OCI-M2 (cell line): Measurements from ENCODE around the gene CADPS2.

Source experiments
- DNase-seq: peaks from one replicate; lab custom pipeline; 2025; ENCODE audit not compliant: unreplicated experiment; lab: John Stamatoyannopoulos, UW

The CADPS2 gene

DNA sequence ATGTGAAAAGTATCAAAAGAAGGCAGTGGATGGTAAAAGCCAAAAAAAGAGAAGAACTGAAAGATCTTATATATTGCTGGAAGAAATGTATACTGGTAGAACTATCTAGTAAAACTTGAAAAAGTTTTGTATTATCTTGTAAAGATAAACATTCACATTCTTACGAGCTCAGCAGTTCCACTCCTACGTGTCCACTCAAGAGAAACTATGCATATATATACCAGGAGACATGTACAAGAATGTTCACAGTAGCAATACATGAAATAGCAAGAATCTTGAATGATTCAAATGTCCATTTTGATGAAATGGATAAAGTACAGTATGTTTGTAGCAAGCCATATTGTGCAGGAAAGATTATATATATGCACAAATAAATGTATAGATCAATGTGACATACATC is 342.4 kb downstream of the CADPS2 start:
- DNase-seq: no peak

DNA sequence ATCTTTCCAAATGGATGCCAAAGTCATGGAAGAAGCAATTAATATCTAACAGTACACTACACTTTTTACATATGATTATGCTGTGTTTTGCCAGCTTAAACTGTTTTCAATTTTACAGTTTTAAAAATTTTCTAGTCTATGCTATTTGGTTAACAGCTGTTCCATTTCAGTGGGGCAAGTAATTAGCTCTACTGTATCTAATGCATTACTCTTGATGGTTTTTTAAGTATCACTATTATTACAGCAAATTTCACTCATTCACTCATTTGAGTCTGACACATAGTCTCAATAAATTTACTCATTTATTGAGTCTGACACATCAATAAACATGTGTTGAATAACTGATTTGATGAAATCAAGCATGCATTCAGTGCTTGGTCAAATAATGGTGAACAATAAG is 343.1 kb downstream of the CADPS2 start:
- DNase-seq: no peak

DNA sequence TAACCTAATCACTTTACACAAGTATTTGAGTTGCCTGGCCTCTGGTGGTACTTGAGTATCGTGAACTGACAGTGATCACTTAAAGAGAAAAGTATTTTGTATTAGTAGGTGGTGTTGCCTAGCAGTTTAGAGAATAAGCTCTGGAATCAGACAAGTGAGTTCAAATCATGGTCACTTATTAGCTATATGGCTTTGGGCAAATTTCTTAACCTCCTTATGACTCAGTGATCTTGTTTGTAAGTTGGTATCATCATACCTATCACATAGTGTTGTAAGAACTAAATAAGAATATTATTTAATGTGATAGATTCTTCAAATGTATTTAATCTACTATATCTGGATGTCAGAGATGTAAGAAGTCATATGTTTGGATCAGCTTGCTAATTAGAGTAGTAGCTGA is 351.2 kb downstream of the CADPS2 start:
- DNase-seq: no peak

- no peak for DNase-seq
Observed at GRCh38 chr7:122532406-122533269, 353.6 kb downstream of the CADPS2 start.

GRCh38 chr7:122528879-122529481 is 357.3 kb downstream of the CADPS2 start:
- DNase-seq: peak; percentile 35

GRCh38 chr7:122525355-122525754 is 360.9 kb downstream of the CADPS2 start:
- DNase-seq: no peak

DNA sequence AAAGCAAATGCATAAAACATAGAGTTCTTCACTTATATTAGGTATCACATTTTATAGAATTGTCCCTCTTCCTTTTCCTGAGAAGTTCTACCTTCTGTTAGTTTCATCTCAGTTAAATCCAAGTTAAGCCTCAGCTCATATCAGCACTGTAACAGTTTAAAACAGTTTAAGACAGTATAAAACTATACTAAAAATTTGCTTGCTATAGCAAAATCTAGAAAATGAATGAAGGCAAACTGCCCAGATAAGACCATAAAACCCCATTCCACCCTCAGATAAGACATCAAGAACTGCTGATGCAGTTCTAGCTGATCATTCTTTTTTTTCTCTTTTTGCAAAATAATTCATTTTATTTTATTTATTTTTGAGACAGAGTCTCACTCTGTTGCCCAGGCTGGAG is 364.5 kb downstream of the CADPS2 start:
- DNase-seq: no peak

- no peak for DNase-seq
Observed at GRCh38 chr7:122520971-122521555, 365.2 kb downstream of the CADPS2 start.

DNA sequence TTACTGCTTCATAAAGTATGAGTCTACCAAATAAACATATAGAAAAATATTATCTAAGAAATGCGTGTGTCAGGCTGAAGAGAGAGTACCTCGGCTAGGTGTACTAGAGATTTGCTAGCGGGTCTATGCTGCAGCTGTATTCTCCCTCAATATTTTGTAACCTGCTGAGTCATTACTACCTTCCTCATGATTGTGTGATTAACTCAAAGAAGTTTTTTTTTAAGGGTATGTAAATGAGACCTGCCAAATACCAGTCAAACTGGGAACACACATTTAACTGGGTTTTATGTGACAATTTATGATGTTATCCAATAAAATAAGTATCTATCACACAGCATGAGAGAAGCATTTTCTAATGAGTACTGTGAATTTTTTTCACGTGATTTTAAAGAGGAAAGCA is 367.8 kb downstream of the CADPS2 start:
- no peak for DNase-seq

- DNase-seq: no peak
Observed at GRCh38 chr7:122517576-122517975, 368.7 kb downstream of the CADPS2 start.

DNA sequence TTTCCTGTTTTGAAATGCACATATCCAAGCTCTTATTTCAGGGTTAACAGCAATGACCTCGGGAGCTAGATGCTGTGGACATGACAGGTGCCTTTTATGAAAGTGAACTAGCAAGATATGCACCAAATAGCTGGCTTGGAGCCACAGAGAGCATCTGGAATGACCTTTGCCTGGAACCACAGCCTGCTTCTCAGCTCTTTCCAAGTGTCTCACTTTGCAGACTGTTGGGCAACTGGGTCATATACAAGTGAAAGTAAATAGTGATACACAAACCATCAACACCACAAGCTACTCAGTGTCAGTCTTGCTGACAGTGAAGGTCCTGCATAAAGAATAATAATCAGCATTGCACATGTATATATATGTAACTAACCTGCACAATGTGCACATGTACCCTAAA is 370.9 kb downstream of the CADPS2 start:
- DNase-seq: no peak

DNA sequence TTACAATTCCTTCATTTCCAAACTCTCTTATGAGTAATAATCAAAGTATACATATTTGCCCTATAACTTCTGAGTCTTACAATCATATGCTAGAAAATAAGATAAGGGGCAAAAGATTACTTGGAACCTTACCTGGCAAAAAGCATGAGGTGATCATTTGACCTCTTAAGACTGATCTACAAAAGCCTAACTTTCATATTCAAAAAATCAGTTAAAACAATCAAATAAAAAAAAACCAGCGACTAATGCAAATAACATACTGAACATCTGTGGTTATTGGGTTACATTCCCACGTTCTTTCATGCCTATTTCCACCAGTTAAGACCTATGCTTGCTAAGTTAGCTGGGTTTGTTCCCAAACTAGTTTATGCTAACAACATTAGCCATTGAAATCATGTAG is 375.0 kb downstream of the CADPS2 start:
- DNase-seq: no peak

- no peak for DNase-seq
Observed at GRCh38 chr7:122507591-122507990, 378.7 kb downstream of the CADPS2 start.

- DNase-seq: no peak
Observed at GRCh38 chr7:122492007-122492406, 394.3 kb downstream of the CADPS2 start.

GRCh38 chr7:122488241-122488640 is 398.0 kb downstream of the CADPS2 start:
- DNase-seq: no peak

DNA sequence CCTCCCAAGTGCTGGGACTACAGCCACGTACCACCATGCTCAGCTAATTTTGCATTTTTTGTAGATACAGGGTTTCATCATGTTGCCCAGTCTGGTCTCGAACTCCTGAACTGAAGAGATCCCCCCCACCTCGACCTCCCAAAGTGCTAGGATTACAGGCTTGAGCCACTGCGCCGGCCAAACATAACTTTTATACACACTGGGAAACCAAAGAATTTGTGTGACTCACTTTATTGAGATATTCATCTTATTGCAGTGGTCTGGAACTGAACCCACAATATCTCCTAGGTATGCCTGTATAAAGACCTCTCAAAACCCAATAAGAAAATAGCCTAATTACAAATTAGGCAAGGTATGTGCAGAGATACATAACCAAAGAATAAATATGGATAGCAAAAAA is 399.1 kb downstream of the CADPS2 start:
- no peak for DNase-seq

DNA sequence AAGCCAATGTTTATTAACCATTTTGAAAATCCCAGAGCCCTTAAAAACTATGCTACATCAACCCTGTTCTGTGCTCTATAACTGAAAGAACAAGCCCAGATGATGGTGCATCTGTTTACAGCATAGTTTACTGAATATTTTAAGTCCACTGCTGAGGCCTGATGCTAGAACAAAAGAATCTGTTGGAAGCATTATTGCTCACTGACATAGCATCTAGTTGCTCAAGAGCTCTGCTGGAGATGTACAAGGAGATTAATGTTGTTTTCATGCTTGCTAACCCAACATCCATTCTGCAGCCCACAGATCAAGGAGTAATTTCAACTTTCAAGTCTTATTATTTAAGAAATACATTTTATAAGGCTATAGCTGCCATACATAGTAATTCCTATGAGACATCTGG is 400.4 kb downstream of the CADPS2 start:
- no peak for DNase-seq

DNA sequence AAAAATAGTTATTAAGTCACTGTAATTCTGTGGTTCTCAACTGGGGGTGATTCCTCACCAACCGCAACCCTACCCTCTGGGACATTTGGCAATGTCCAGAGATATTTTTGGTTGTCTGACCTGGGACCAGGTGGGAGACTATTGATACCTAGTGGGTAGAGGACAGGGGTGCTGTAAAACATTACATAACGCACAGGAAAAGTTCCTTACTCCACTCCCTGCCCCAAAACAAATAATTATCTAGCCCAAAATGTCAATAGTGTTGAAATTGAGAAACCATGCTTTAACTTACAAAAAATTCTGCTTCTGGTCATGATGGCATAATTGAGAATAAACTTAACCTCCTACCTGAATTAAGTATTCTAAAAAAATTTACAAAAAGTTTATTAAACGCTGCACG is 404.0 kb downstream of the CADPS2 start:
- DNase-seq: no peak

GRCh38 chr7:122470859-122471258 is 415.4 kb downstream of the CADPS2 start:
- DNase-seq: no peak

DNA sequence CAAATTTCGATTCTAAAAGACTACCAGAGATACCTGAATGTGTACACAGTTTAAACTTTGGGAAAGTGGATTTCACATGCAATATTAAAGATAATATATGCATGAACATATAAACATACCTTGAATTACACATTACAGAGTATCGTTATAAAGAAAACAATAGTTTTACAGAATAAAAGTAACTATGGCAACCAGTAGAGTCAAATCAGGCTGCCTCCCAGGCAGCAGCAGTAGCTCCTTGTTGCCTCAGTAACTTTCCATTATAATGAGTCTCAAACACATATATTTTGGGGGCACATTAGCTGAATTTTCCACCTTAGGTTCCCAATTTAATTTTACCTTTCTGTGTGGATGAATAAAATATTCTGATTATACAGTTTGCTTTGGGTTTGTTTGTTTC is 417.3 kb downstream of the CADPS2 start:
- no peak for DNase-seq

DNA sequence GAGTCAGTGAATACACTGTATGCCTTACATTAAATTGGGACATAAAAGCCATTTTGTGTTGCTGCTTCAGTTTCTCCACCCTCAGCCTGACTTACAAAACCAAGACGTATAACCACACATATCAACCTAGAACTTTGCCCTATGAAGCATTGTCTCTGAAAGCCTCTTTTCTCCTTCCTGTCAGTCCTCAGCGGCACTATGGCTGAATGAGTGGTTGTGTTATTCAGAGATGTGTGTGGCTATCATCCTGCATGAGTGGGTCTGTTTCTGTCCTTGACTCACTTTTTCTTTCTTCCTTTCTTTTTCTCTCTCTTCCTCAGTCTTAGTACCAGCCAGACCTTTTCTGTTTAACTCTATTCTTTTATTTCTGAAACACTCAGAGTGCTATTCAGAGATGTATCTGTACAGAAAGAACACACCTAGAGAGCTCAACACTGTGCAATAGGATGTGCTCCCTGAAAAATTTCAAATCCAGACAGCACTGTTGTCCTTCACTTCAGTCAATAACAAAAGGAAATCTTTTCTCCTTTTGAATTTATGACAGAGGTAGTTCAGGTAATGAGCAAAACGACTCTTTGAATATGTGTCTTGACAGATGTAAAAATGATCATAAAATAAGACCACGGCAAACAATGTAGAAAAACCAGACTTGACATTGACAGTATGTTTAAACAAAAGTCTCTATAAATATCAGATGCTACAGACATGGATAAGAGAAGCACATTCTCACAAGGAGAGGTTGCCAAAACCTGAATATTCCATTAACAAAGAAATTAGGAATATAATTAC is 418.4 kb downstream of the CADPS2 start:
- no peak for DNase-seq

DNA sequence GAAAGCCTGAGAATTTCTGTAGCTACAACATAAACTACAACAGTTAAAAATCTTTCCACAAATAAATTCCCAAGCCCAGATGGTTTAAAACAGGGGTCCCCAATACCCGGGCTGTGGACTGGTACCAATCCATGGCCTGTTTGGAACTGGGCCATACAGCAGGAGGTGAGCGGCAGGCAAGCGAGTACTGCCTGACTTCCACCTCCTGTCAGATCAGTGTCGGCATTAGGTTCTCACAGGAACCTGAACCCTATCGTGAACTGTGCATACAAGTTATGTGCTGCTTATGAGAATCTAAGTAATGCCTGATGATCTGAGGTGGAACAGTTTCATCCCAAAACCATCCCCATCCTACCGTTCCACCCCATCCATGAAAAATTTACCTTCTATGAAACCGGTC is 421.0 kb downstream of the CADPS2 start:
- no peak for DNase-seq
